AG08395 (cell line): ENCODE measurements around the gene LPIN3.

Source experiments
- DNase-seq: peaks from one replicate; pipeline ENCODE4 v3.0.0; 2012; ENCODE audit warnings: mixed read lengths, low spot score

LPIN3 gene

DNA sequence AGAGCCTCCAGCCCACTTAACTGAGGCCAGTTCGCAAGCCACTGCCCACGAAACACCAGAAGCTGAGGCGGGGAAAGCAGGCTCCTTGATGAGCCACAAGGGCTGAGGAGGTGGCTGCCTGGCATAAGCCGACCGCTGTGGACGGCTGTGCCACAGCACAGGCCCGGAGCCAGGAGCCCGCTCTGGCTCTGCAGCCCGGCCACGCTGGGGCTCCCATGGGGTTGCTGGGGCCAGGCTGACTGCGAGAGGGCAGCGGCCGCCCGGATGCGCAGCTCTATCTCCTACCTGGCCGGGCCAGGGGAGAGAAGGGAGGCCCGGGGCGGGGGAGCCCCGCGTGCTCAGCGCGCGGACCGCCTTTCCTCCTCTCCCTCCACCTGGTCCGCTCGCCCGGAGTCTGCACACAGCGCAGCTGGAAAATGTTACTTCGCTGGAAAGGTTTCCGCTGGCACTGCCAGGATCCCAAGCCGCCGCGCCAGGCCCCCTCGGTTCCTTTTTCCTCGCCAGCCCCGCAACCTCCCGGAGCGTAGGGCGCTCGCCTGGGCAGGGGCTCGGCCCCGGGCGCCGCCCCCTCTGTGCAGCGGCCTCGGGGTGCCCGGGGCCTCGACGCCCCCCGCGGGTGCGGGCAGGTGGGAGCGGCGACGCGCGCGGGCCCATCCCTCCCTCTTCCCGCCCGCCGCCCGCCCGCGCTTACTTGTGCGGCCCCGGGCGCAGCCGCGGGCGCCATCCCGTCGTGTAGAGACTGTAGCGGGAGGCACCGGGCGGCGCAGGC lies 25.3 kb downstream of the LPIN3 start:
- DNase-seq, result no peak

DNA sequence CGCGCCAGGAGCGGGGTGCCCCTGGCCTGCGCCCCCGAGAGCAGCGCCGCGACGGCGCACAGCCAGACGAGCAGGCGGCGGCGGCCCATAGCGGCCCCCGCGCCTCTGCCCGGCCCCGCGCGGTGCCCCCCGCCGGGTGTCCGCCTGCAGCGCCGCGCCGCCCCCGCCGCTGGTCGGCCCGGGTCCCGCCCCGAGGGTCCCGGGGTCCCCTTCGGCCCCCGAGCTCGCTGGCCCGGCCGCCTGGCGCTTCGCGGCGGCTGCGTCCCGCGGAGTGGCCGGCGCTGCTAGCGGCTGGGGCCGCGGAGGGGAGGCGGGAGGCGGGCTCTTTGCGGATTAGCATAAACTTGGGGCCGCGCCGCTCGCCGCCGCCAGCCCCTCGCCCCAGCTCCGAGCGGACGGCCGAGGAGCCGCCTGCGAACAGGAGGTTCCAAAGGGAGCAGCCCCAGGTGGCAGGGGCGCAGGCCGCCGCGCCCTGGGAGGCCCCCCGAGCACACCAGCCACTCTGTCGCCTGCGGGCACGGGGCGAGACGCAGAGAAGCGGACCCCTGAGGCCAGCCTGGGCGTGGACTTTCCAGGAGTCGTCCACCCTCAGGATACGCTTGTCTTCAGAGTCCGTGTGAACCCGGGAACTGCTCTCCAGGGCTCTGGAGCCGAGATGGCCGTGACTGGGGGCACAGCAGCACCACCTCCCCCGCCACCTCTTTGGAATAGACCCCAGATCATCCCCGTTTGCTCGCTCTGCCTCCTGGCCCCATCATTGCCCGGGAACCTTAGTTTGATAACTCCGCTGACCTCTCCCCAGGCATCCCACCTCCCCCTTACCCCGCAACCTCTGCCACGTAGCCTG lies 26.1 kb downstream of the LPIN3 start, which contains the start of gene EMILIN3:
TSS of gene EMILIN3 (minus strand) at position 273 of the 847 bp plus-strand sequence. CDS start at position 89, 184 bp downstream.
- no peak for DNase-seq

DNA sequence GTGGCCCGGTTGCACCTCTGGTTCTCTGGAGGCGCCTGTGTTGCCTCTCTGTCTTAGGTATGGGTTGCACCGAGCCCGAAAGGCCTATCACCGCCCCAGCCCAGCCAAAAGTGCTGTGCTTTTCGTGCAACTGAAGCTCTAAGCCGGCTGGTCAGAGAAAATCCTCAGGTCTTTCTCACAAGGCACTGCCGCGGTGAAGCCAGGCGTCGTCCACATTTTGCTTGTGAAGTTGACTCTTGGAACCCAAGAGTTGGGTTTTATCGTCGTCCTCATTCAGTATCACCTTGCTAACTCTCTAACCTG lies 26.7 kb downstream of the LPIN3 start:
- DNase-seq, result no peak

DNA sequence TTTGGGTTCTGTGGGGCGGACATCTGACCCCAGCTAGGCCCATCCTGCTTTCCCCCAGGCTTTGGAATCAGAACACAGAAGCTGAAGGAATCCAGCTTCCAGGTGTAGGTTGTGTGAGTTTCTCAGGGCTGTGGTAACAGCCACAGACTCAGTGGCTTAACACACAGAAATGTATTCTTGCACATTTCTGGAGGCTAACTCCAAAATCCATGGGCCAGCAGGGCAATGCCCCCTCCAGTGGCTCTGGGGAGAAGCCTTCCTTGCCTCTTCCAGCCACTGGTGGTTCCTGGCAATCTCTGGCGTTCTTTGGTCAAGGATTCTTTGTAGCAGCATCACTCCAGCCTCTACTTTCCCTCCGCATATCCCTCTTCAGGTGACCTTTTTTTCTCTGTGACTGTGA lies 27.3 kb downstream of the LPIN3 start:
- no peak for DNase-seq

DNA sequence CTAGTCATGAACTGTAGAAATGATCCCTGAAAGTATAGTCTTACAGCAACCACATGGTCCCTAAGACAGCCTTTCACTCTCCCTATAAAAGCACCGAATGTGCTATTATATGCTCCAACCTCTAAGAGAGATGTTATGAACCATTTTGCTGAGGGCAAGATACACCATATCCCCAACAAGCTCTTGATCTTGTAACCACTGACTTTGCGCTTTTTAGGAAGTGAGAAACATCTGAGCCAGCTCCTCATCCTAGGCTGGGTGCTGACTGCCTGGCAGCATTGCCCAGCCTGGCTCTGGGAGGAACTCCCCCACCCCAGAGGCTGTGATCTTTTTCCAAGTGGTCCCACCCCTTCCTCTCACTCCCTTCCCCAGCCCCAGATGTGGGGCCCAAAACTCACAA lies 29.1 kb downstream of the LPIN3 start:
- no peak for DNase-seq

DNA sequence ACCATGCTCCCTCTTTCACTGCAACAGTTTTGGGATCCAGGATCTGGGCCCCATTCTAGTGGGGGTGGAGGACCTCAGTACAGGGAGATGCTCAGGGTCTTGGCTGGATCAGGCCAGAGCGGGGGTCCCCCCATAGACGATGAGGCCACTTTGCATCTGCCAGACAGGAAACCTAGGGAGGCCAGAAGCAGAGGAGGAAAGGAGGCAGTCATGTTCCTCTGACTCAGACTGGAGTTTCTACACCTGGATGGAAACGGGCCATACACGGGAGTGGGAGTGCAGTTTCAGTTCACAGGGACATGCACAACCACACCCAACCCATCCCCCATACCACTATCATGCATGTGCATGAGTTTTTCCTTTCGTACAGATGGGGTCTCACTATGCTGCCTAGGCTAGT lies 29.6 kb downstream of the LPIN3 start:
- no peak for DNase-seq

DNA sequence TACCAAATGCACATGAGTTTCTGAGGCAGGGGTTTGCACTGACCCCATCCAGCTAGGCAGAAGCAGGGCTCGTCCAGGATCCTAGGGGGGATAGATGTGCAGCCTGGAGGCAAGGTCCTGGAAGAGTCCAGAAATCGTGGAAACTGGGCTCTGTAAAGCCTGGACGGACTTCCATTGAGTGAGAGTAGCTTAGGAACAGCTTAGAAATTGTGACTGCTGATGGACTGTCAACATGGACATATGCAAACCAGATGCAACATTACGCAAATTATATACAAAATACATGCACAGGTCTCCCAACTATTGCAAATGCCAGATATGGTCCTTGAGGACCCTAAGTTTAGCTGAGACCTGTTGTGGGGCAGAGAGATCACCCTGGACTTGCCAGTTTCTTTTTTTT lies 30.8 kb downstream of the LPIN3 start:
- DNase-seq, result no peak

DNA sequence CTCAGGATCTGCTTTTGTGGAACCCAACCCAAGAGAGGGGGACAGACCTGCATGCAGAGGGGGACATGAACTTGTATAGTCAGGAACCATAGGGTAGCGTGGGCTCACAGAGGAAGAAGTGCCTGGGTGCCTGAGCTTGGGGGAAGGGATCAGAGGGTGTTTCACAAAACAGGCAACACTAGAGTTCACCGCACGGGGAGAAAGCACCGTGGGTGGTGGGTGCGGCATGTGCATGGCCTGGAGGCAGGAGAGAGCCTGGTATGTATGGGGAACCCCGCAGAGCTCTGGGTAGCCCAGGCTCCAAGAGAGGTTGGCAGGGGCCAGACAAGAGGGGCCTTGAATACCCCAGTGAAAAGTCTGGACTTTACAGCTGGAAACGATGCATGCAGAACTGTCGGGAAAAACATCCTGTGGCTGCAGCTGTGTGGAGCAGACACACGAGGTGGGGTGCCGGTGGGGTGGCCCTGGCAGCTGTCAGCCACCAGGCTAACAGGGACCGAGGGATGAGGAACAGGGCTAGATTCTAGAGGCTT lies 32.7 kb downstream of the LPIN3 start:
- DNase-seq, result no peak

DNA sequence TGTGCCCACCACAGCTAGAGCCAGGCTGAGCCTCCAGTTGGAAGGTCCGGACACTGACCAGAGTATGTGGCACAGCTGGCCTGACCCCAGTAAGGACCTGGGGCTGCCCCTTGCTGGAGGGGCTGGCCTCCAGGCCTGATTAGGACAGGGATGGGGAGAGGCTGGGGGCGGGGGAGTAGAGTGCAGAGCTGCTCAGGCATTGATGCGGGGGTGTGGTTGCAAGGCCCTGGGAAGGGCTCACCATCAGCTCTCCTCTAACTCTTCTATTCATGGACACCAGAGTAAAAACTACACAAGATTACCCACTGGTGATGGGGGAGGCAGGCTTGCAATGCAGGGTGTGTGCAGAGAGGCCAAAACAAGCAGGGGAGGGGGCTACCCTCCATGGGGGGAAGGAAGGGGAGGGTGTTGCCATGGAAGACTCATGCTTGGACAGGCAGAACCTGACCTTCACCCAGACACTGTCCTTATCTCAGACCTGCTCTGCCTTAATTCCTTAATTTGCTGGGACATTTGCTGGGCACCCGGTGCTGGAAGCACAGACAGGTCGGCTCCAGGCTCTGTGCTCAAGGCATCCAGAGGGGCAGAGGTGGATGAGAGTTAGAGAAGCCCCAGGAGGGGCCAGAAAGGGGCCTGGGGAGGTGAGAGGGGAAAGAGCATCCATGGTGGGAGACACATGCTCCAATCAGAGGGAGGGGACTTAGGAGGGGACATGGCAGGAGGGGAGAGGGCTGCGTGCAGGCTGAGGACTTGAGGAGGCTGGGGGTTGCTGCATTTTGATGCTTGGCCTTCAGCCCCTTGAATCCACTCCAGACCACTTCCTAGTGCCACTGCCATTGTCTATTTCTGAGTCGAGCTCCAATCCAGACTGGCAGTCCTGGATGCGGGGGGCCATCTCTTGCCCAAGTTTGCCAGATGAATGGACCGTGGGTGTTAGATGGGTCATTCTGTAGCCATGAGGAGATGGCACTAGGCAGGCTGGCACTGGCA lies 33.6 kb downstream of the LPIN3 start:
- no peak for DNase-seq

DNA sequence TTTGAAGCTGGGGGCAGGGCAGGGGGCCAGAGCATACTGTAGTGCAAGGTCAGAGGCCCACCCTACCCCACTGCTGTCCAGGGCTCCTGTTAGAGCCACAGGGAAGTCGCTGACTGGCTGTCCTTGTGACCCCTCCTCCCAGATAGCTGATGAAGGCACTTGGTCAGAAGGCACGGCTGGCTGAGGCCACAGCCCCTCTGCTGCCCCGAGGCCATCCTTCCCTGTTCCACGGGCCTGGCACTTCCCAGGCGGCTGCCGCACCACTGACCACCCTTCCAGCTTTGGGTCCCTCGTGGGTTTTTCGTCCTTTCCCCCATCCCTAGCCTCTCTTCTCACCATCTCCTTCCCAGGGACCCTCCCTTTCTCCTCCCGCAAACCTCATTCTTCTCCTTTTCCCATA lies 35.2 kb downstream of the LPIN3 start:
- no peak for DNase-seq

DNA sequence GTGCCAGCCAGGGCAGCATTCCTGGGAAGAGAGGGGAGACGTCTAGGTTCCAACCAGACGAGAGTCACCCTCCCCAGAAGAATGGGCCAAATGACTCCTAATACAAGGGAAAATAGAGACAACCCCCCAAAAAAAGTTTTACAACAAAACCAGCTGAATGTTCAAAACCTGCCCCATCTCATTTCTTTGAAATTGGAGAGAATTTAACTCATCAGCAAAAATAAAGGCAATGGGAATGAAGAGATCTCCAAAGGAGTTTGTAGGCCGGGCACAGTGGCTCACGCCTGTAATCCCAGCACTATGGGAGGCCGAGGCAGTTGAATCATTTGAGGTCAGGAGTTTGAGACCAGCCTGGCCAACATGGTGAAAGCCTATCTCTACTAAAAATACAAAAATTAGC lies 35.7 kb downstream of the LPIN3 start:
- no peak for DNase-seq

DNA sequence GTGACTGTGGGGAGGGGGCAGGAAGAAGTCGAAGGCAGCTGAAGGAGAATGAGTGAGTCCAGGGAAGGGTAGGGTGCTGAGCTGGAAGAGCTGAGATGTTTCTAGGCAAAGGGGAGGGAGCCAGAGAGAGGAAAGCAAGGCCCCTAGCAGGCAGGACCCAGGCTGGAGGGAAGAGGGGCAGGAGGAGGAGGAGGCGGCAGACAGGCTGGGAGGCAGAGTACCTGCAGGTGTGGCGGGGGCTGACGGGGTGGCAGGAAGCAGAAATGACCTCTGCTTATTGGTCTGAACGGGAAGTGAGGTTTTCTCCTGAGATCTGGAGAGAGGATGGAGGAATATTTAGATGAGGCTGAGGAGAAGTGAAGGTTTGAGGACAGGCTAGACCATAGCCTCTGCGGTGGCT lies 36.7 kb downstream of the LPIN3 start:
- DNase-seq, result no peak

DNA sequence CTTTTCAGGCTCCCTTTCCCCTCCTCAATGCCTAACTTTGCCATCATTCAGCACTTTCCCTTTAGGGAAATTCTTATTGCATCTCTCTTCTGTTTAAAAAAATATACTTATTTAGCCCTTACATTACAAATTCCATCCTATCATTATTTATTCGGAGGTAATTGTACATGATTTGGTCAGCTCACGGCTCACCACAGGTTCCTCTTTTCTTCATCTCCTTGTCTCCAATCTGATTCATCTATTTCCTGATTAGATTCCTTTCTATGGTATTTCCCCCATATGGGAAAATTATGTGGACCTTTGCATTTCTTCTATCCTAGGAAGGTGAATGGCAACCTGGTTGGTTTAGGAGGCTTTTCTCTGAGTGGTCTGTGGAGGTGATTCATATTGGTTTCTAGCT lies 38.9 kb downstream of the LPIN3 start:
- no peak for DNase-seq

DNA sequence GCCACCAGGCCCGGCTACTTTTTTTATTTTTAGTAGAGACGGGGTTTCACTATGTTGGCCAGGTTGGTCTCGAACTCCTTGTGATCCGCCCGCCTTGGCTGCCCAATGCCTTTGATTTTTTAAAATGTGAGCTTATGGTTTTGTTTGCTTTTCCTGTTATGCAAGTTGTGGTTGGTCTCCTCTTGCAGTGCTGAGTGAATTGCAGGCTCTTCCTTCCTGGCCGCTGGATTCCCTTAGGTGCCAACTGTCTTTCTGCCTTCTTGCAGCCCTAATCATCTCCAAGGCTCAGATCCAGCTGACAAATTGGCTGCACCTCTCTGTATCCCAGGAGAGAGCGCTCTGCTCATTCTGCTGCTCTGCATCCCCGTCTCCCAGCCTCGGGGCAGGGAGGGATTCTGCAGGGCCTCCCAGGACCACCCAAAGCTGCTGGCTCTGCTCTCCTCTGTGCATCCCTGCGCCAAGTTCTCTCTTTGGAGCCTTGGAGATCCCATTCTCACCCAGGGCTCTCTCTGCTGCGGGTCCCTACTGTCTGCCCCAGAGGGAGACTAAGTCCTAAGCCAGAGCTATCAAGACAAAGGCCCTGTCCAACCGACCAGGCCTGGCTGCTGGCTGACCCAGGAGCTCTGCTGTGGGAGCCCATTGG lies 40.1 kb downstream of the LPIN3 start:
- no peak for DNase-seq

DNA sequence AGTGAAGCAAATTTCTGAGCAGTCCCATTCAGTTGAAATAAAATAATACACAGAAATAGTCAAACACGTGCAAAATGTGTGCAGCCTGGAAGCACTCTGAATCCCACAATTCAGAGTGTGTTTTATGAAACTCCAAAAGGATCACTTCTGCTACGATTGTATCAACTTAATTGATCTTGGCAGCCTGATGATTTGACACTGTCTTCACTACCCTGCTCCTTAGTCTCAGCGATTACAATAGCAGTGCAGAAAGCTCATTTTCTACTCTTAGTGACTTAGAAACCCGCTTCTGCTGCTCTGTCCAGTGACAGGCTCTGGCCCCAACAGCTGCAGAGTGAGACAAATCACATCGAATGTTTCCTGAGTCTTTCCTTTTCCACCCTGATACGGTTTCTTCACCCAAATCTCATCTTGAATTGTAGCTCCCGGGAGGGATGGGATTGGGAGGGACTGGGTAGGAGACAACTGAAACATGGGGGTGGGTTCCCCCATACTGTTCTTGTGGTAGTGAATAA lies 42.2 kb downstream of the LPIN3 start:
- no peak for DNase-seq

DNA sequence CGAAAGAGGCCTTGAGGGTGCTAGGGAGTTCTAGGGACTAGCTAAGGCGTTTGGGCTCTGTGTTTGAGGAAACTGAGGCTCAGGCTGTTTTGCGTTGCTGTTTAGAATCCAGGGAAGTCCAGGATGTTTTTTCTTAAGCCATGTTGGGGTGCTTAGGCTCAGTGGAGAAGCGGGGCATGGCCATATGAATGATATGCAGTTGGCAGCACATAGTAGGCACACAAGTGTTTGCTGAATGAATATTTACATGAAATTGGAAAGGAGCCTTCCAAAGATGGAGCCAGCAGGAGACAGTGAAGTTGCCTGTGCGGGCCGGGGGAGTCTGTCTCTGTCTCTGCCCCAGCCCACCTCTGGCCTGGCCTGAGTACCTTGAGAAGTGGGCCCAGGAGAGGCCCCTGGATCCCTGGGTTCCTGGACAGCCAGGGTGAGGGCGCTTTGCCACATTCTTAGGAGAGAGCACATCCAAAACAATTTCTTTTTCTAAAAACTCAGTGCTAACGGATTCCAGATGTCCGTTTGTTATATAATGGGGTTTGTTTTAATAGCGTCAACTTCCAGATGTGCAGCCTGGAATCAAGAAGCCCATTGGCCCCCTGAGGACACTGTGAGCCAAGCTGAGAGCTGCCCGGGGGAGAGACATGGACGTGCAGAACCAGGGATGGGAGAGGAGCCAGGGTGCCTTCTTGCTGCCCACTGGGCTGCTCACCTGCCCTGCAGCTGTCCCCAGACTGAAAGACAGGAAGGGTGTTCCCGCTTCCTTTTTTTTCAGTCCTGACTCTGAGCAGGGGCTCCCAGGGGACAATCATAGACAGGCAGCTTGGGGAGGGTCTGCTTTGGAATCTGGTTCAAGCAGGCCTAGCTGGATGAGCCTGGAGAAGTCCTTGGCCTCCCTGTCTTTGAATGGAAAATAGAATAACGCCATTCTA lies 46.1 kb downstream of the LPIN3 start:
- DNase-seq, result peak; percentile 62

DNA sequence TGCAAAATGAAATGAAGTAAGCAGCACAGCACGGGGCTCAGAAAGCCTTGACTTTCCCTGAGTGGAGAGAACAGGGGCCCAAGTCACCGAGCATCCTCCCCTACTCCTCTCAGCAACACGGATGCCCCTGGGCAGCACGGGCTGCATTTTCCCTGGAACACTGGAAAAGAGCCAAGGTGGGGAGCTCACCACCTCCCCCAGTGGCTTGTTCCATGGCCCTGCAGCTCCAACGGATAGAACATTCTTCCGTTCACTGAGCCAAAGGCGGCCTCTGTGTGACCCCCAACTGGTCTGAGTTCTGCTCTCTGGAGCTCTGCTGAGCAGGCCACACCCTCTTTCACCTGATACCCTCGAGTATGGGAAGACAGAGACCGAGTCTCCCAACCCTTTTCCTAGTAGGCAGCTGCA lies 46.8 kb downstream of the LPIN3 start:
- DNase-seq, result no peak

DNA sequence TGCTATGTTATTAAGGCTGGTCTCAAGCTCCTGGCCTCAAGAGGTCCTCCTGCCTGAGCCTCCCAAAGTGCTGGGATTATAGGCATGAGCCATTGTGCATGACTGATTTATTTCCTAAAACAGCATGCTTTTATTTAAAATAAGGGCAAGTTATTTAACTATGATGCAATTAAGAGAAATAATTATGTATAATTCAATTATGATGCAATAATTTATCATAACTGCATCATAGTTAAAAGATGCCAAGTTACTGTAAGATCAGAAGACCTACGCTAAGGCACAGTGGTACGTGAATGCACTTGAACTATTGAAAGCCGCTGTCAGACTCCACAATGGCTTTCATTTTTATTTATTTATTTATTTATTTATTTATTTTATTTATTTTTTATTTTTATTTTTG lies 50.3 kb downstream of the LPIN3 start:
- DNase-seq, result no peak

DNA sequence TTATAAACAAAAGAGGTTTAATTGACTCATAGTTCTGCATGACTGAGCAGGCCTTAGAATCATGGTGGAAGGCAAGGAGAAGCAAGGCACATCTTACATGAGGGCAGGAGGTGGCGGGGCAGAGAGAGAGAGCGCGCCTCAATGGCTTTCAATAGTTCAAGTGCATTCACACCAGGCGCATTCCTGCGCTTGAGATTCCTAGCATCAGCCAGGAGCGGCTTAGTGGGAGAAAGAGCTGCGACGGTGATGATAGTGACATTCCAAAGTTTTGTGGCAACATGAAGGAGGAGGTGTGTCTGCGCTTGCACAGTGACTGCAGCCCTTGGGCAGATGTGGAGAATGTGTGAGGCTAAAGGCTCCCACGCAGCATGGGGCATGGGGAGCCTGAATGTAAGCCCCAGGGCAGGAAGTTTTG lies 51.0 kb downstream of the LPIN3 start:
- no peak for DNase-seq

DNA sequence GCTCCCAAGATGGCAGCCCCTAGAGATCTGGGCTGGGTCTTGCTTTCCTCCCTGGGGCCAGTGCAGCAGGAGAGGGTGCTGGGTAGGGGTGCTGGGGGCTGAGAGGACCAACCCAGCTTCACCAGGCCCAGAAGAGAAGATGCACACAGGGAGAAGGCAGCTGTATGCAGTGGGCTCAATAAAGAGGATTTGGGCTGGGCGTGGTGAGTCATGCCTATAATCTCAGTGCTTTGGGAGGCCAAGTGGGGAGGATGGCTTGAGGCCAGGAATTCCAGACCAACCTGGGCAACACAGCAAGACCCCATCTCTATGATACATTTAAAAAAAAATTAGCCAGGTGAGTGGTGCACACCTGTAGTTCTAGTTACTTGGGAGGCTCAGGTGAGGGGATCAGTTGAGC lies 51.7 kb downstream of the LPIN3 start:
- no peak for DNase-seq
